Measurements from ENCODE around the gene ASAP3. TPM values are rescaled to one million over a fixed set of nuclear protein-coding genes. Genes with fewer than 3 reads are reported as not detected.
A peak's percentile ranks its signal among the peaks of the same experiment; 100 is the strongest.
"Not testable (repeated sequence)": the region's sequence is repeated elsewhere in the genome, so short reads cannot be mapped to it uniquely, and the experiment has no call there.

Gene ASAP3
- total RNA-seq, 1 donor from 2014 or later: 25.5 TPM

DNA sequence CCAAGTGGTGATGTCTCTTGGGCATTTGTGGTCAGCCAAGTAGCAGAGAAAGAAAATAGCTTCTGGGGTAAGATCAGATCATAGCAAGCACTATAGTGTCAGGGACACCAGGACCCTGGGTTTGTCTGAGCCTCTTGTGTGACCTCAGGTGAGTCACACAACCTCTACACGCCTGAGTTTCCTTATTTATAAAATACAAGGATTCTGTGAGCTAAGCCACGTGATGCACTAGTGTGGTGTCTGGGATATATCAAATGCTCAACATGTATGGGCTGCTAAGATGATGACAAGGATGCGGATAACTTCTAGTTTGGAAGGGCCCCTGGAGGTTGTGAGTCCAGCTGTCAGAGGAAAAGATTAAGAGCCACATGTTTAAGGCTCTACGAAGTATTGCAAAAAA lies 89.8 kb downstream of the ASAP3 start:
- DNase-seq: peak; percentile 65

DNA sequence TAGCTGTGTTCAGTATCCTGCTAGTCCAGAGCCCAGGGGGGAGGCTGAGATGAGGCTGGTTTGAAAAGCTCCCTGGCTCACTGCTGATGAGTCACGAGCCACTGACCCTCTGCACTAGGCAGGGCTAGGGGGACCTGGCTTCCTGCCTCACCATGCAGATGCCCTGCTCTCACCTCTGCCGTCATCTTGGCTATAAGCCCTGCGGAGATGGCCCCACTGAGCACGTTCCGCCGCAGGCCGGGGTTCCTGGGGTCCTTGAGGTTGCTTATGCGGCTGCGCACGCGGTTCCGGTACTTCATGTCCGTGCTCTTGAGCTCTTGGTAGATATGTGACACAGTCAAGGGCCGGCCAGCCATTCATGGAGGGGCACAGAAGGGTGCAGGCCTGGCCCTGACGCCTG lies 90.3 kb downstream of the ASAP3 start:
- peak; percentile 75 for DNase-seq

DNA sequence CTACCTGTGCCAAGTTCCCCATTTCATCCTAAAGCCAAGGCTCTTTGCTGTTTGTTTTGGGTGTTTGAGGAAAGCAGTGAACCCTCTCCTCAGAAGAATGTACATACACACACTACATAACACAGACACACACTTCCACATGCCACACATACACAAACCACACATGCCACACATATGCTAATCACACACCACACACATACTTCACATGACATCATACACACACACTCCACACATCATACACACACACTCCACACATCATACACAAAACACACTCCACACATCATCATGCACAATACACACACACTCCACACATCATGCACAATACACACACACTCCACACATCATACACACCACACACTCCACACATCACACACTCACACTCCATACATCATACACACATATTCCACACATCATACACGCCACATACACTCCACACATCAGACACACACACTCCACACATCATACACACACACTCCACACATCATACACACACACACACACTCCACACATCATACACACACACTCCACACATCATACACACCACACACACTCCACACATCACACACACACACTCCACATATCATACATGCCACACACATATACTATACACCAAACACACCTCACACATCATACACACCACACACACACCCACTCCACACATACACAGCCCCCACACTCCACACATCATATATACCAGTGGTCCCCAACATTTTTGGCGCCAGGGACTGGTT lies 91.7 kb downstream of the ASAP3 start:
- DNase-seq: no peak

DNA sequence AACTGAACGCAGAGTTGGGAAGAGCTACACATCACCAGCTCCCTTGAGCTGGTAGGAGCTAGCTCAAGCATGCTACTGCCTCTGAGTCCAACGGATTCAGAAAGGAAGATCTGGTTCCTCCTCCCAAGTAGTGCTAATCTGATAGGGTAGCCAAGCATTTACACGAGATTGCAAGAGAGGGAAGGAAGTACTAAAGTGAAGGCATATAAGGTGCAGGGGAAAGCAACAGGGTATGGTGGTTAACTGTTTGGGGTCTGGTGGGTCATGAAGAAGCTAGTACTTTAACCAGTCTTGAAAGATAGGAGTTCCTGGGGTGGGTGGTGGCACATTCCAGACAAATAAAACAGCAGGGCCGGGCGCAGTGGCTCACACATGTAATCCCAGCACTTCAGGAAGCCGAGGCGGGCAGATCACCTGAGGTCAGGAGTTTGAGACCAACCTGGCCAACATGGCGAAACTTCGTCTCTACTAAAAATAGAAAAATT lies 94.1 kb downstream of the ASAP3 start:
- no peak for DNase-seq

DNA sequence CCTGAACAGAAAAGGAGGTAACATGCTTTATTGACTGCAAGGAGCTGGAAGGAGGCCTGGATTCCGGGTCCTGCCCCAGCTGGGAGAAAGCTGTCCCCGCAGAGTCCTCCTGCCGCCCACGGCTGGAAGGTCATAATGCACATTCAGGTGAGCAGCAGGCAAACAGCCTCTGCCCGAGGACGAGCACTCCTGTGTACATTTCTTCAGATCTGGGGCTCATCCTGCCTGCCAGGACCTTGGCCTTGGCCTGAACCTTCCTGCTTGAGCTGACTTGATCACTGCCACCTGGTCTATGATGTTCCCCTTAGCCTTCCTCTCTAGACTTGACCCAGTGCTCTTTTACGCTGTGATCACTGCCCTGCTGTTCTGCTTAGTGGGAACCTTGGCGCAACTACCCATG lies 96.5 kb downstream of the ASAP3 start:
- no peak for DNase-seq

DNA sequence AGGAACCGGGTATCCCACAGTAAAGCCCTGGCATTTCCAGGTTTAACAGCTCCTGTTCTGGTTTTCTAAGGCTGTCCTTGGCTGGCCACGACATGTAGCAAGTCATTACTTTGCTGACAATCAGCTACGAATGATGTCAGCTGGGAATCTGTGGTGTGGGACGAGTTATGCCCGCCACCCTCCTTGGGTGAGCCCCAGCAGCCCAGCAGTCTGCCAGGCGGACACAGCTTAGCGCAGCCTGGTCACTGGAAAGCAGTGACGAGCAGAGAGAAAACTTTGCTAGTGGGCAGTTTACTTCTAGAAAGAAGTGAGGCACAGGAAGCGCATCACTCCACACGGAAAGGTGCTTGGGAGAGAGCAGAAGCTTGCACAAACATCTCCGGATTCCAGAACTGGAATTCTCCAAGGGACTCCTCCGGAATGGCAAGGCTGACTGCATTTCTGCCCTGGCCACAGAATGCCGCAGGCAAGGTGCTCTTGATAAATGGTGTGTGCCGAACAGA lies 98.8 kb downstream of the ASAP3 start:
- peak; percentile 66 for DNase-seq

DNA sequence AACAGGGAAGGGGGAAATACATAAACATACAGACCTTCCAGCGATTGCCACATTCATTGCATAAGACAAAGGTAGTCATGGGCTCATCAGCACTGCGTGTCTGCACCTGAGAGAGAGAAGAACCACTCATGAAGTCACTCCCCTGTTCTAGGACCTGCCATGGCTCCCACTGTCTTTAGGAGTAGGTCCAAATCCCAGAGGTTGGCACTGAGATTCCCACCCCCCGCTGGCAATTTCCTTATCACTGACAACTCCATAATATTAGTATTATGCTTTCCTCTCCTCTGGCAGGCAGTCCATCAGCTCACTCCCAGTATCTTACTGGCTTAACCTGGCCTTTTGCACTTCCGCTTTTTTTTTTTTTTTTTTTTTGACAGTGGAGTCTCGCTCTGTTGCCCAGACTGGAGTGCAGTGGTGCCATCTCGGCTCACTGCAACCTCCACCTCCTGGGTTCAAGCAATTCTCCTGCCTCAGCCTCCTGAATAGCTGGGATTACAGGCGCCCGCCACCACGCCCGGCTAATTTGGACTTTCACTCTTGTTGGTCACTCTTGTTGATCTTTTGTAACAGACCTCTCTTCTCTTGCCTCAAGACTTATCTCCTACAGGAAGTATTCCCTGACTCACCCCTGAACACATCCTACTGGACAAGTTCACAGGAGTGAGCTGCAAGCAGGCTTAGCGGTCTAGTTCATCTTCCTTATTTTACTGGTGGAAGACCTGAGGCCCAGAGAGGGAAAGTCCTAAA lies 99.5 kb downstream of the ASAP3 start:
- peak; percentile 67 for DNase-seq

DNA sequence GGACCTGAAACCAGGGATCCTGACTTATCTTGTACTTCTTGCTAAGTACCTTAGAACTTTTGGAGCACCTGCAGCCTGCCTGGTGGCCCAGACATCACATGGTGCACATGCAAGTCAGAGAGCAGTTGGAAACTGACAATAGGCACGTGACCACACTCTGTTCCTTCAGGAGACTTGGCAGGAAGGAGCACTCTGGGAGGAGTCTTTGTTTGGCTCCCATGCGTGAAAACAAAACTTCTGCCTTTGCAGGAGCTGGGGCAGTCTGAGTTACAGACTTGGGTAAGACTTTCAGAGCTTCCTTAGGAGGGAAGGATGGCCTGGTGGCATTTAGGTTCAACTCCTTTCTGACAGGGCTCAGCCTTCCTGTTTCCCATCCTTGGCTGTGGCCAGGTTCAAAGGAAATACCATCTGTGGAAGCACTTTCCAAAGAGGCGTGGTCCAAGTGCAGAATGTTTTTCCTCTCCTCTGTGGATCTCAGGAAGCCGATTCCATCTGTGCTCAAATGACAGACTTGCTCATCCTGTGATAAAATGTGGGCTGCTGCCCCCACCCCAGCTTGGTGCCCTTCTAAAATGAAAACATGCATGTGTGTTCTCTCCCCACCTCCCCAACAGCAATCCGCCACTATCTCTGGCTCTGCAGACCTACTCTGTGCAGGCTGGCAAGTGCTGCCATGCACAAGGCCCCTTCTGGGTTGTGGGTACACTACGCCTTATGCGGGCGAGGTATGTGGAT lies 100.2 kb downstream of the ASAP3 start:
- DNase-seq: peak; percentile 51

DNA sequence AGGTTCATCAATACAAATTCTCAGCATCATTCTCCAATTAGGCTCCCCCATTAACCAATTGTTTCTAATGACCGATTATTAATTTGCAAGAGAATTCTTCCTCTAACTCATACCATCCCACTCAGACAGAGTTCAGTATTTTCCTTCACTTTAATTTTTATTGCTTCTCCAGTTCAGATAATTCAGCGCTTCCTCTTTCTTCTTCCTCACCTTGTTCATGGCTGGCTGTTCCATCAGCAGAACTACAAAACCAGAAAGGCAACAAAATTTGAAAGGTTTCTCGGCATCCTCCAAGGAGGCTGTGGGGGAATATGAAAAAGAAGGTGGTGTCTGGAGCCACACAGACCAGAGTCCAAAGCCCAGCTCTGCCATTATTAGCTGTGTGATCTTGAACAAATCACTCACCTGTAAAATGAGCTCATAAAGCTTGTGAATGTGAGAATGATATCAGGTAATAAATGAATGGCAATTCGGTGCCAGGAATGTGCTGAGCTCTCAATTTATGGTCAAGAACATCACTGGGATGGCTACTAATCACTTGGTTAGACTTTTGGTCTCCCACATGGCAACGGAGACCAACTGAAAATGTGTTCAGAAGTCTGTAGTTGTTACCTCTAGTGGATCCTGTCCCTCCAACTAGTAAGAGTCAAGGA lies 102.6 kb downstream of the ASAP3 start:
- DNase-seq: no peak

DNA sequence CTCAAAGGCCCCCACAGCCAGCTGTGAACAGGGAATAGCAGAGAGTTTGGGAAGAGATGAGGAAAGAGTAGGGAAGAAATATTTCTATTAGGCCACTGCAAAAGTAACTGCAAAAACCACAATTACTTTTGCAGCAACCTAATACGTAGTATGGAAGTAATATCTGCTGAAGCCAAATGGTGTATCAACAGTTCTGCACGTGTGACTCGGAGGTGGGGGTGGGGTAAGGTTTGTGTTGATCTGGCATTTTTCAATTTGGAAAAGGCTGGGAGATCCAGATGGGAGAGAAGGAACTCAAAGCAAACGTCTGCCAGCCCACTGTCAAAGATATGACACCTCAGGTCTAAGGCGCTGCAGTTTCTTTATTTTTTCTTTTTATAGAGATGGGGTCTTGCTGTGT lies 103.3 kb downstream of the ASAP3 start:
- no peak for DNase-seq

DNA sequence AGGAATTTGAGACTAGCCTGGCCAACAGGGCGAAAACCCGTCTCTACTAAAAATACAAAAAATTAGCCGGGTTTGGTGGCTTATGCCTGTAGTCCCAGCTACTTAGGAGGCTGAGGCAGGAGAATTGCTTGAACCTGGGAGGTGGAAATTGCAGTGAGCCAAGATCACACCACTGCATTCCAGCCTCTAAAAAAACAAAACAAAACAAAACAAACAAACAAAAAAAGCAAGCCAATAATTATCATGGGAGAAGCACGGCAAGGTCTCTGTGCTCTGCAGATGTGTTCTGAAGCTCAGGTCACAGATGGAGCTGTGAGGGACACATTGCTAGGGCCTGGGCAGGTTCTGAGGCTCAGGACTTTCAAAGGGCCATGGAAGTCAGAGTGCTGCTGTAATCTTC lies 103.7 kb downstream of the ASAP3 start:
- DNase-seq: not testable (repeated sequence)

Other genes starting within 250 kb of the ASAP3 start
- 65.7 and 133 TPM in 2 replicates for gene HNRNPR, start 139.9 kb downstream of the ASAP3 start, total RNA-seq
- gene ZNF436, start 114.3 kb downstream of the ASAP3 start, total RNA-seq: 30.7 and 37.6 TPM in 2 replicates
- gene TCEA3, start 59.4 kb downstream of the ASAP3 start, total RNA-seq: 0.60 and 1.7 TPM in 2 replicates
- gene E2F2, start 47.1 kb upstream of the ASAP3 start, total RNA-seq: 1.9 and 4.6 TPM in 2 replicates
- 407 and 906 TPM in 2 replicates for gene ID3, start 75.3 kb upstream of the ASAP3 start, total RNA-seq
- 871 and 1,099 TPM in 2 replicates for gene RPL11, start 207.6 kb upstream of the ASAP3 start, total RNA-seq